SKM-1 (cell line): ENCODE data around the gene DPH6.
"Not testable (repeated sequence)": the region's sequence is repeated elsewhere in the genome, so short reads cannot be mapped to it uniquely, and the experiment has no call there.

Experiments
- DNase-seq: peaks from one replicate; lab custom pipeline; 2025; ENCODE audit not compliant: unreplicated experiment; lab: John Stamatoyannopoulos, UW

DPH6 gene

GRCh38 chr15:35441279-35441678, 104.7 kb downstream of the DPH6 start:
- DNase-seq = not testable (repeated sequence)

GRCh38 chr15:35440265-35440664, 105.7 kb downstream of the DPH6 start:
- DNase-seq = no peak

- no peak for DNase-seq
Observed at GRCh38 chr15:35439291-35439690, 106.7 kb downstream of the DPH6 start.

- no peak for DNase-seq
Observed at GRCh38 chr15:35437157-35437556, 108.8 kb downstream of the DPH6 start.

- DNase-seq = no peak
Observed at GRCh38 chr15:35436422-35436821, 109.5 kb downstream of the DPH6 start.

- DNase-seq = no peak
Observed at GRCh38 chr15:35431281-35431680, 114.7 kb downstream of the DPH6 start.

- DNase-seq = no peak
Observed at GRCh38 chr15:35430301-35430700, 115.7 kb downstream of the DPH6 start.

- no peak for DNase-seq
Observed at GRCh38 chr15:35427496-35427895, 118.5 kb downstream of the DPH6 start.

- DNase-seq = no peak
Observed at GRCh38 chr15:35427091-35427490, 118.9 kb downstream of the DPH6 start.

GRCh38 chr15:35410775-35411174, 135.2 kb downstream of the DPH6 start:
- no peak for DNase-seq

- DNase-seq = no peak
Observed at GRCh38 chr15:35399901-35400300, 146.1 kb downstream of the DPH6 start.

GRCh38 chr15:35397027-35397426, 148.9 kb downstream of the DPH6 start:
- DNase-seq = no peak

- DNase-seq = no peak
Observed at GRCh38 chr15:35394416-35394815, 151.5 kb downstream of the DPH6 start.

GRCh38 chr15:35393398-35393797, 152.6 kb downstream of the DPH6 start:
- DNase-seq = no peak

GRCh38 chr15:35391408-35391984, 154.5 kb downstream of the DPH6 start:
- DNase-seq = not testable (repeated sequence)

- no peak for DNase-seq
Observed at GRCh38 chr15:35383506-35383905, 162.5 kb downstream of the DPH6 start.

- DNase-seq = no peak
Observed at GRCh38 chr15:35381328-35381727, 164.6 kb downstream of the DPH6 start.

GRCh38 chr15:35379972-35380371, 166.0 kb downstream of the DPH6 start:
- DNase-seq = no peak

GRCh38 chr15:35378454-35378853, 167.5 kb downstream of the DPH6 start:
- DNase-seq = not testable (repeated sequence)

GRCh38 chr15:35376707-35377106, 169.3 kb downstream of the DPH6 start:
- DNase-seq = no peak

GRCh38 chr15:35374661-35375060, 171.3 kb downstream of the DPH6 start:
- no peak for DNase-seq

- DNase-seq = no peak
Observed at GRCh38 chr15:35362195-35362829, 183.7 kb downstream of the DPH6 start.

- no peak for DNase-seq
Observed at GRCh38 chr15:35358824-35359223, 187.1 kb downstream of the DPH6 start.
